Measurements from ENCODE around the gene TMX1.

DNA sequence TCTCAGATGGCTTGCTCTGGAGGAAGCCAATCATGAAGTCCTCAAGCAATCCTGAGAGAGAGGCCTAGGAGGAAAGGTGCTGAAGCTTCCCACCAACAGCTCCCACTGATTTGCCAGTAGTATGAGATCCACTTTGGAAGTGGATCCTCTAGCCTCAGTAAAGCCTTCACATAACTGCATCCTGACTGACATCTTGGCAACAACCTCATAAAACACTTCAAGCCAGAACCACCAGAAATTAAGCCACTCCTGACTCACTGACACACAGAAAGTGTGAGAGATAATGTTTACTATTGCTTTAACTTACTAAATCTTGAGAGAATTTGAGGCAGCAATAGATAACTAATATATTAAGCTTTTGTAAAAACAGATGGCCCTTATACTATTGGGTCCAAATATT is 11.7 kb upstream of the TMX1 start:
- TF ChIP-seq, protein P1, sequence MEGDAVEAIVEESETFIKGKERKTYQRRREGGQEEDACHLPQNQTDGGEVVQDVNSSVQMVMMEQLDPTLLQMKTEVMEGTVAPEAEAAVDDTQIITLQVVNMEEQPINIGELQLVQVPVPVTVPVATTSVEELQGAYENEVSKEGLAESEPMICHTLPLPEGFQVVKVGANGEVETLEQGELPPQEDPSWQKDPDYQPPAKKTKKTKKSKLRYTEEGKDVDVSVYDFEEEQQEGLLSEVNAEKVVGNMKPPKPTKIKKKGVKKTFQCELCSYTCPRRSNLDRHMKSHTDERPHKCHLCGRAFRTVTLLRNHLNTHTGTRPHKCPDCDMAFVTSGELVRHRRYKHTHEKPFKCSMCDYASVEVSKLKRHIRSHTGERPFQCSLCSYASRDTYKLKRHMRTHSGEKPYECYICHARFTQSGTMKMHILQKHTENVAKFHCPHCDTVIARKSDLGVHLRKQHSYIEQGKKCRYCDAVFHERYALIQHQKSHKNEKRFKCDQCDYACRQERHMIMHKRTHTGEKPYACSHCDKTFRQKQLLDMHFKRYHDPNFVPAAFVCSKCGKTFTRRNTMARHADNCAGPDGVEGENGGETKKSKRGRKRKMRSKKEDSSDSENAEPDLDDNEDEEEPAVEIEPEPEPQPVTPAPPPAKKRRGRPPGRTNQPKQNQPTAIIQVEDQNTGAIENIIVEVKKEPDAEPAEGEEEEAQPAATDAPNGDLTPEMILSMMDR (conservative IDR thresholded peaks at IDR 0.05; ENCODE audit: low read length): no peak
- TF ChIP-seq EZH2phosphoT487 (IDR thresholded peaks at IDR 0.05; ENCODE audit: borderline replicate concordance): no peak
